NCI-H2107 (cell line): ENCODE measurements around the gene CHRND.

Source experiments
- DNase-seq: peaks from one replicate; lab custom pipeline; 2025; lab: John Stamatoyannopoulos, UW

CHRND gene

GRCh38 chr2:232504438-232504837 lies 21.5 kb upstream of the CHRND start:
- DNase-seq, result no peak

- DNase-seq, result no peak
Observed at GRCh38 chr2:232505856-232506255, 20.1 kb upstream of the CHRND start.

GRCh38 chr2:232506709-232507108 lies 19.3 kb upstream of the CHRND start:
- DNase-seq, result no peak

- DNase-seq, result no peak
Observed at GRCh38 chr2:232508251-232508650, 17.7 kb upstream of the CHRND start.

GRCh38 chr2:232511336-232511890 lies 14.5 kb upstream of the CHRND start:
- DNase-seq, result no peak

GRCh38 chr2:232512602-232513001 lies 13.4 kb upstream of the CHRND start:
- DNase-seq, result no peak

- DNase-seq, result no peak
Observed at GRCh38 chr2:232513353-232513752, 12.6 kb upstream of the CHRND start.

- DNase-seq, result no peak
Observed at GRCh38 chr2:232515639-232516038, 10.3 kb upstream of the CHRND start.

GRCh38 chr2:232516551-232516950 lies 9.4 kb upstream of the CHRND start:
- DNase-seq, result no peak

- DNase-seq, result no peak
Observed at GRCh38 chr2:232518844-232519243, 7.1 kb upstream of the CHRND start.

- no peak for DNase-seq
Observed at GRCh38 chr2:232519581-232520438, 6.2 kb upstream of the CHRND start, which contains the start of gene PRSS56. Gene PRSS56, plus strand, starts transcription at chr2:232520388. Its CDS starts 211 bp downstream, at chr2:232520599.

- no peak for DNase-seq
Observed at GRCh38 chr2:232520489-232520888, 5.5 kb upstream of the CHRND start.

GRCh38 chr2:232521098-232521497 lies 4.9 kb upstream of the CHRND start:
- DNase-seq, result no peak

- DNase-seq, result no peak
Observed at GRCh38 chr2:232521959-232522622, 3.9 kb upstream of the CHRND start.

GRCh38 chr2:232522623-232523401 lies 3.1 kb upstream of the CHRND start:
- no peak for DNase-seq

- no peak for DNase-seq
Observed at GRCh38 chr2:232523402-232523681, 2.6 kb upstream of the CHRND start.

- no peak for DNase-seq
Observed at GRCh38 chr2:232523682-232524597, 2.0 kb upstream of the CHRND start.

GRCh38 chr2:232524771-232525170 lies 1.2 kb upstream of the CHRND start:
- no peak for DNase-seq

- DNase-seq, result no peak
Observed at GRCh38 chr2:232525199-232525598, 761 bp upstream of the CHRND start.

- DNase-seq, result no peak
Observed at GRCh38 chr2:232526372-232526941, 497 bp downstream of the CHRND start.

- DNase-seq, result no peak
Observed at GRCh38 chr2:232527905-232528470, 2.0 kb downstream of the CHRND start.
